HepG2 (cell line): Measurements from ENCODE around the gene ACOXL. TPM values are rescaled to one million over a fixed set of nuclear protein-coding genes. Genes with fewer than 3 reads are reported as not detected.

Experiments used
- ATAC-seq: fragments of 200-7000 bp; cut with Tn5 transposase; 3 replicates; pipeline ENCODE4 v1.9.1; 2020; ENCODE audit warnings: mild to moderate bottlenecking, moderate library complexity
- BruUV-seq: library from RNA; stranded (reverse); fragments of 400-500 nt; replicated peaks from 2 replicates; lab custom pipeline; 2021; lab: Mats Ljungman, UMichigan
- CTCF ChIA-PET: fragments of 300-600 bp; formaldehyde crosslinking; extraction: SDS; loops from one replicate; lab custom pipeline; 2021; ENCODE audit warnings: low total read pairs, inconsistent platforms, low intra/inter-chr PET ratio; lab: Yijun Ruan, JAX
- POLR2A ChIA-PET: fragments of 350-600 bp; sonication (Branson Sonifier 250); formaldehyde crosslinking; loops from one replicate; lab custom pipeline; 2020; ENCODE audit warnings: antibody characterized with exemption, inconsistent platforms; lab: Yijun Ruan, JAX
- DNase-seq: peaks from one replicate; pipeline ENCODE4 v3.0.0-alpha.2; 2015; ENCODE audit warnings: low spot score
- FAIRE-seq: peaks from 3 replicates; lab custom pipeline; 2011; peaks lifted over from hg19 to GRCh38; lab: Jason Lieb, UNC
- H2AFZ ChIP-seq: one replicate; pipeline ENCODE4 v1.6.1; 2011; ENCODE audit warnings: low read length, inconsistent platforms
- H3K27ac ChIP-seq: fragments of 300-600 bp; 3 replicates; pipeline ENCODE4 v1.8.0; 2011; ENCODE audit warnings: mixed run types, mild to moderate bottlenecking, mixed read lengths, low read length, inconsistent platforms; ENCODE audit not compliant: insufficient read depth; ENCODE audit errors: extremely low read length
- H3K27me3 ChIP-seq, 2 experiments: fragments of 200-600 bp in 1 of 2; 2 replicates in 1 of 2; 3 replicates in 1 of 2; pipeline versions ENCODE4 v1.6.0 to v1.8.0; 2011; ENCODE audit warnings: low read length in 2 of 2, mild to moderate bottlenecking in 2 of 2, moderate library complexity in 2 of 2, inconsistent platforms in 1 of 2; ENCODE audit not compliant: insufficient read depth in 2 of 2, control insufficient read depth in 1 of 2
- H3K36me3 ChIP-seq, 2 experiments: fragments of 200-600 bp in 1 of 2; replicated peaks in 1 of 2; 2 replicates in 1 of 2; 3 replicates in 1 of 2; pipeline versions ENCODE4 v1.5.1 to v1.8.0; 2011; ENCODE audit warnings: low read length in 2 of 2, inconsistent platforms in 1 of 2; ENCODE audit not compliant: insufficient read depth in 2 of 2, control insufficient read depth in 1 of 2
- H3K4me1 ChIP-seq: 2 replicates; pipeline ENCODE4 v1.5.1; 2012; ENCODE audit warnings: low read length, inconsistent platforms; ENCODE audit not compliant: insufficient read depth
- H3K4me2 ChIP-seq: 2 replicates; pipeline ENCODE4 v1.6.0; 2011; ENCODE audit warnings: low read depth, low read length, inconsistent platforms
- H3K4me3 ChIP-seq, 3 experiments: fragments of 200-600 bp in 1 of 3; sonication (generic), shearing (Covaris generic) in 1 of 3; replicated peaks in 1 of 3; 2 replicates each; pipeline ENCODE4 v1.5.1; 2011 to 2016; ENCODE audit warnings: low read length in 3 of 3, inconsistent platforms in 2 of 3, low read depth in 2 of 3, mild to moderate bottlenecking in 2 of 3, control low read depth in 1 of 3, mixed read lengths in 1 of 3; ENCODE audit not compliant: insufficient read depth in 1 of 3
- H3K79me2 ChIP-seq: one replicate; pipeline ENCODE4 v1.6.1; 2011; ENCODE audit warnings: low read length, inconsistent platforms; ENCODE audit not compliant: insufficient read depth
- H3K9ac ChIP-seq: 2 replicates; pipeline ENCODE4 v1.6.0; 2011; ENCODE audit warnings: mild to moderate bottlenecking, low read depth, low read length, inconsistent platforms; ENCODE audit not compliant: insufficient read depth
- H3K9me3 ChIP-seq: 2 replicates; pipeline ENCODE4 v1.5.1; 2012; ENCODE audit warnings: mild to moderate bottlenecking, low read length
- H4K20me1 ChIP-seq: 2 replicates; pipeline ENCODE4 v1.6.0; 2011; ENCODE audit warnings: inconsistent platforms, mild to moderate bottlenecking, low read length, moderate library complexity; ENCODE audit not compliant: insufficient read depth
- ATF7-NPFF ChIP-seq: sonication (generic); formaldehyde crosslinking; IDR thresholded peaks from 2 replicates; pipeline ENCODE4 v1.8.1; 2023; ENCODE audit warnings: mild to moderate bottlenecking, low read depth, missing genetic modification reagents, moderate library complexity
- BCL6 ChIP-seq: IDR thresholded peaks from 2 replicates; pipeline ENCODE4 v1.6.1; 2016; ENCODE audit warnings: missing genetic modification reagents, missing compliant biosample characterization
- CHD2 ChIP-seq: IDR thresholded peaks from 2 replicates; pipeline ENCODE4 v1.6.1; 2011; ENCODE audit warnings: low read depth, low read length, improper control_type of control experiment
- DDIT3 ChIP-seq: sonication (generic); formaldehyde crosslinking; IDR thresholded peaks from 2 replicates; pipeline ENCODE4 v1.4.0; 2020; ENCODE audit warnings: mild to moderate bottlenecking, missing genetic modification reagents
- GZF1 ChIP-seq: sonication (generic); formaldehyde crosslinking; IDR thresholded peaks from 2 replicates; pipeline ENCODE4 v1.5.1; 2020; ENCODE audit warnings: mild to moderate bottlenecking, missing genetic modification reagents
- HMG20A ChIP-seq: IDR thresholded peaks from 2 replicates; pipeline ENCODE4 v1.6.1; 2016; ENCODE audit warnings: borderline replicate concordance
- KAT8 ChIP-seq: IDR thresholded peaks from 2 replicates; pipeline ENCODE4 v1.6.1; 2016; ENCODE audit warnings: missing genetic modification reagents, missing compliant biosample characterization
- MIXL1 ChIP-seq: IDR thresholded peaks from 2 replicates; pipeline ENCODE4 v1.6.1; 2016
- NBN ChIP-seq: fragments of 450-650 bp; conservative IDR thresholded peaks from 2 replicates; pipeline ENCODE4 v1.6.1; 2017
- NFKB2 ChIP-seq: sonication (generic); formaldehyde crosslinking; IDR thresholded peaks from 2 replicates; pipeline ENCODE4 v1.4.0; 2020; ENCODE audit warnings: missing genetic modification reagents, borderline replicate concordance
- SNAPC2 ChIP-seq: sonication (generic); formaldehyde crosslinking; IDR thresholded peaks from 2 replicates; pipeline ENCODE4 v1.8.1; 2022; ENCODE audit warnings: mild to moderate bottlenecking, missing genetic modification reagents
- XBP1 ChIP-seq: sonication (generic); formaldehyde crosslinking; IDR thresholded peaks from 2 replicates; pipeline ENCODE4 v1.5.0; 2020; ENCODE audit warnings: missing genetic modification reagents
- ZNF232 ChIP-seq: sonication (generic); formaldehyde crosslinking; IDR thresholded peaks from 2 replicates; pipeline ENCODE4 v1.4.0; 2020; ENCODE audit warnings: missing genetic modification reagents, borderline replicate concordance
- ZNF317 ChIP-seq: sonication (generic); formaldehyde crosslinking; IDR thresholded peaks from 2 replicates; pipeline ENCODE4 v1.5.0; 2020; ENCODE audit warnings: mild to moderate bottlenecking, missing genetic modification reagents
- ZNF362 ChIP-seq: sonication (generic); formaldehyde crosslinking; IDR thresholded peaks from 2 replicates; pipeline ENCODE4 v1.4.0; 2020; ENCODE audit warnings: missing genetic modification reagents, mild to moderate bottlenecking, borderline replicate concordance
- ZNF616 ChIP-seq: sonication (generic); formaldehyde crosslinking; IDR thresholded peaks from 2 replicates; pipeline ENCODE4 v1.5.0; 2020; ENCODE audit warnings: low read depth, mild to moderate bottlenecking, missing genetic modification reagents
- WGBS: methylation state at CpG from one replicate; pipeline ENCODE4 v1.1.6; 2017; ENCODE audit warnings: low lambda C conversion rate; 5-methylcytosine and 5-hydroxymethylcytosine counted together
- in situ Hi-C: cut with HindIII; loops from 2 replicates; pipeline ENCODE4 v1.10.0; 2017; ENCODE audit warnings: low pct_unique_long_range_greater_than_20kb; ENCODE audit not compliant: extremely low pct_ligation_motif_present
- intact Hi-C: fragments of 100-400 bp; cut with micrococcal nuclease; formaldehyde crosslinking; loops from one replicate; pipeline ENCODE4 v1.10.0; 2022; ENCODE audit not compliant: unreplicated experiment
- polyA plus RNA-seq, 8 experiments: library from polyadenylated mRNA; depleted of rRNA in 3 of 8; stranded (reverse) in 7 of 8; unstranded in 1 of 8; fragments of >200 nt; fragmentation: Illumina TruSeq in 4 of 8; extraction: Trizol in 4 of 8; gene quantifications; 2 replicates each; pipeline versions ENCODE4 v1.2.1 to v1.2.3, GENCODE V29; 2011 to 2016; ENCODE audit warnings: low read depth in 4 of 8, missing spikeins in 1 of 8, mixed read lengths in 1 of 8; ENCODE audit not compliant: insufficient read depth in 1 of 8
- total RNA-seq, 5 experiments: library from RNA; depleted of rRNA; stranded (reverse); fragments of >200 nt; fragmentation: Illumina TruSeq; extraction: Trizol; gene quantifications; 2 replicates each; pipeline ENCODE4 v1.2.3, GENCODE V29; 2016; ENCODE audit warnings: low read depth in 1 of 5
- TF ChIP-seq, protein P1 (sequence below): sonication (generic); formaldehyde crosslinking; IDR thresholded peaks from 2 replicates; pipeline ENCODE4 v1.4.0; 2020; ENCODE audit warnings: missing genetic modification reagents

The ACOXL gene
- total and polyA plus RNA-seq, 2 of the 13 experiments (the other 11 are each of a cell fraction or from before 2014, with no cell fraction given) = not detected

DNA sequence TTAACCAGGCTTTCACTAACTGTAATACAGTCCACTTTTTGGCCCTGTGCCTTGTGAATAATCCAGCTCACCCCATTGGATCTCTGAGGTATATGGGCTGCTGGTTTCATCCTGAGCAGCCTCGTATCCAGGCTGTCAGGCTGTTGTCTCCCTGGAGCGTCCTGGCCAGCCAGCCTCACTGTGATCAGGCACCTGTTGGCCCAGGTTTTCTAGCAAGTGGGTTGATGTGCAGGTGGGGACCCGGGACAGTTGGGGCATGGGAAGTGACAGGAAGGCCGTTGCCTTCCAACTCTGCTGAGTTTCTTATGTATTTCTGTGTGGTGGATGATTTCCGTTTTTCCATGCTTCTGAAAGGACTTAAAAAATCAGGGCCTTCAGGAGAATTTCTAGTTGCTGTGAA lies 132.4 kb downstream of the ACOXL start:
- no peak overlapping the region for H3K4me3 ChIP-seq
- no peaks in the 10 kb centered on the region for H3K79me2 ChIP-seq
- H2AFZ ChIP-seq = no peak overlapping the region
- in situ Hi-C loops = no loop called here
- BruUV-seq = no TSS peak
- DNase-seq (no peak), FAIRE-seq (no peak), ATAC-seq (no peak)
- no peaks in the 10 kb centered on the region for H3K9me3 ChIP-seq
- H3K36me3 ChIP-seq = no peaks in the 10 kb centered on the region
- CTCF ChIA-PET = no interaction called here
- H3K27ac ChIP-seq = no peak overlapping the region
- WGBS = 7% methylated on average over 5 of the region's 5 CpGs
- H3K9ac ChIP-seq = no peak overlapping the region
- peaks cover 14% of the 10 kb centered on the region for H3K4me1 ChIP-seq
- no peak overlapping the region for H3K4me2 ChIP-seq
- POLR2A ChIA-PET = no interaction called here
- intact Hi-C loops = no loop called here
- peaks cover 10 to 62% of the 10 kb centered on the region in 2 experiments for H3K27me3 ChIP-seq
- no peaks in the 10 kb centered on the region for H4K20me1 ChIP-seq
- TF ChIP-seq ZNF616 (CRISPR knock-in tag) (no peak), XBP1 (CRISPR knock-in tag) (no peak), ZNF317 (CRISPR knock-in tag) (no peak), DDIT3 (CRISPR knock-in tag) (no peak), MIXL1 (CRISPR knock-in tag) (no peak), NFKB2 (CRISPR knock-in tag) (no peak), GZF1 (no peak), CHD2 (no peak), NBN (no peak), ATF7-NPFF (CRISPR knock-in tag) (no peak), KAT8 (CRISPR knock-in tag) (no peak), BCL6 (CRISPR knock-in tag) (no peak), SNAPC2 (CRISPR knock-in tag) (no peak), ZNF232 (CRISPR knock-in tag) (no peak), ZNF362 (CRISPR knock-in tag) (no peak), HMG20A (no peak)
- TF ChIP-seq, protein P1, sequence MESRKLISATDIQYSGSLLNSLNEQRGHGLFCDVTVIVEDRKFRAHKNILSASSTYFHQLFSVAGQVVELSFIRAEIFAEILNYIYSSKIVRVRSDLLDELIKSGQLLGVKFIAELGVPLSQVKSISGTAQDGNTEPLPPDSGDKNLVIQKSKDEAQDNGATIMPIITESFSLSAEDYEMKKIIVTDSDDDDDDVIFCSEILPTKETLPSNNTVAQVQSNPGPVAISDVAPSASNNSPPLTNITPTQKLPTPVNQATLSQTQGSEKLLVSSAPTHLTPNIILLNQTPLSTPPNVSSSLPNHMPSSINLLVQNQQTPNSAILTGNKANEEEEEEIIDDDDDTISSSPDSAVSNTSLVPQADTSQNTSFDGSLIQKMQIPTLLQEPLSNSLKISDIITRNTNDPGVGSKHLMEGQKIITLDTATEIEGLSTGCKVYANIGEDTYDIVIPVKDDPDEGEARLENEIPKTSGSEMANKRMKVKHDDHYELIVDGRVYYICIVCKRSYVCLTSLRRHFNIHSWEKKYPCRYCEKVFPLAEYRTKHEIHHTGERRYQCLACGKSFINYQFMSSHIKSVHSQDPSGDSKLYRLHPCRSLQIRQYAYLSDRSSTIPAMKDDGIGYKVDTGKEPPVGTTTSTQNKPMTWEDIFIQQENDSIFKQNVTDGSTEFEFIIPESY (CRISPR knock-in tag) = no peak
